ENCODE data around the gene SUGCT.

DNA sequence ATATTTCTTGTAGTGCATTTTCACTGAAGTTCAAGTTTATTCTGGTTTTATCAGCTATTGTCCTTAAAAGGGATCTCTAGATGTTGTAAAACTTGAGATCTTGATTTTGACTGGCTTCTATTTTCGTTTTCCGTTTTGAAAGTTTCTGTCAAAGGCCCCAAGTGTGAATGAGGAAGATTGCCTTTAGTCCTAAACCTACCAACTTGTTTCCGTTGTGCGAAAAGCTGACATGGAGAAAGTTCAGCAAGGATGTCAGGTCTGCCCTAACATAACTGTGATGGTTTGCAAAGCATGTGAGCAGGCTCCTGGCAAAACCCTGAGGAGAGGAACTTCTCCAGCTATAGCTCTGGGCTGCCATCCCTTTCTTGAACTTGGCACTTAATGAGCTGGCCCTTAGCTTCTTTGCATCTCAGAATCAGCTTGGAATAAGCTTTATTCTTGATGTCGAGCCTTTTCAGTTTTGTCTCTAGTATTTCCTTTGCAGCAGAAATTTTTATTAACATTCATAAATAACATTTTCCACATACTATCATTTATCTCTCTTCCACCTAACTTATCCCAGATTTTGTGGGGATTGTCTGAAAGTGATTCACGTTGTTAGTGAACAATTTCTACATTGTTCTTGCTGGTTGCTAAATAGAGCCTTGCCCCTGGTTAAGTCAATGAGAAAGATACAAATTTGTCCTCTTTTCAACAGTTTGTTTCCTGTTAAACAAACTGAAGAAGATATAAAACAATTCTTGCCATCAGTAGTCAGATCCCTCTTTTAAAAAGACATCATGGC is 559.4 kb downstream of the SUGCT start:
- TF ChIP-seq, protein P1, sequence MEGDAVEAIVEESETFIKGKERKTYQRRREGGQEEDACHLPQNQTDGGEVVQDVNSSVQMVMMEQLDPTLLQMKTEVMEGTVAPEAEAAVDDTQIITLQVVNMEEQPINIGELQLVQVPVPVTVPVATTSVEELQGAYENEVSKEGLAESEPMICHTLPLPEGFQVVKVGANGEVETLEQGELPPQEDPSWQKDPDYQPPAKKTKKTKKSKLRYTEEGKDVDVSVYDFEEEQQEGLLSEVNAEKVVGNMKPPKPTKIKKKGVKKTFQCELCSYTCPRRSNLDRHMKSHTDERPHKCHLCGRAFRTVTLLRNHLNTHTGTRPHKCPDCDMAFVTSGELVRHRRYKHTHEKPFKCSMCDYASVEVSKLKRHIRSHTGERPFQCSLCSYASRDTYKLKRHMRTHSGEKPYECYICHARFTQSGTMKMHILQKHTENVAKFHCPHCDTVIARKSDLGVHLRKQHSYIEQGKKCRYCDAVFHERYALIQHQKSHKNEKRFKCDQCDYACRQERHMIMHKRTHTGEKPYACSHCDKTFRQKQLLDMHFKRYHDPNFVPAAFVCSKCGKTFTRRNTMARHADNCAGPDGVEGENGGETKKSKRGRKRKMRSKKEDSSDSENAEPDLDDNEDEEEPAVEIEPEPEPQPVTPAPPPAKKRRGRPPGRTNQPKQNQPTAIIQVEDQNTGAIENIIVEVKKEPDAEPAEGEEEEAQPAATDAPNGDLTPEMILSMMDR (IDR thresholded peaks at IDR 0.05) = no peak
- TF ChIP-seq POLR2AphosphoS5 (IDR thresholded peaks at IDR 0.05) = no peak
